Measurements from ENCODE around the gene VTA1.
A peak's percentile ranks its signal among the peaks of the same experiment; 100 is the strongest.
"Not testable (repeated sequence)": the region's sequence is repeated elsewhere in the genome, so short reads cannot be mapped to it uniquely, and the experiment has no call there.

The VTA1 gene, protein sequence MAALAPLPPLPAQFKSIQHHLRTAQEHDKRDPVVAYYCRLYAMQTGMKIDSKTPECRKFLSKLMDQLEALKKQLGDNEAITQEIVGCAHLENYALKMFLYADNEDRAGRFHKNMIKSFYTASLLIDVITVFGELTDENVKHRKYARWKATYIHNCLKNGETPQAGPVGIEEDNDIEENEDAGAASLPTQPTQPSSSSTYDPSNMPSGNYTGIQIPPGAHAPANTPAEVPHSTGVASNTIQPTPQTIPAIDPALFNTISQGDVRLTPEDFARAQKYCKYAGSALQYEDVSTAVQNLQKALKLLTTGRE

GRCh38 chr6:142146828-142147662 is at the start of gene VTA1, which contains the start of gene NMBR:
VTA1 (plus strand) TSS chr6:142147263; CDS start chr6:142147288, 25 bp downstream.
NMBR (minus strand) TSS chr6:142147122; CDS start chr6:142088658, 58,464 bp downstream.
- H3K9ac ChIP-seq (ENCODE audit: low read length), result peak within 1 kb of the TSS; percentile 75
- peaks cover 13% of the 10 kb centered on the region for H3K4me1 ChIP-seq (ENCODE audit: insufficient read depth, low read length)
- H3K27me3 ChIP-seq (ENCODE audit: control insufficient read depth in 1 of 2, insufficient read depth in 2 of 2, low read length in 2 of 2), result no peaks in the 10 kb centered on the region
- peak within 1 kb of the TSS; percentile 73 to 78 for H3K4me3 ChIP-seq (ENCODE audit: low read depth in 1 of 2, low read length in 2 of 2)
- no peaks in the 10 kb centered on the region for H3K9me3 ChIP-seq (ENCODE audit: low read length)
- H3K27ac ChIP-seq (ENCODE audit: low read depth, low read length), result peak within 1 kb of the TSS; percentile 69
- no peaks in the 10 kb centered on the region for H3K36me3 ChIP-seq (ENCODE audit: insufficient read depth, low read length)

DNA sequence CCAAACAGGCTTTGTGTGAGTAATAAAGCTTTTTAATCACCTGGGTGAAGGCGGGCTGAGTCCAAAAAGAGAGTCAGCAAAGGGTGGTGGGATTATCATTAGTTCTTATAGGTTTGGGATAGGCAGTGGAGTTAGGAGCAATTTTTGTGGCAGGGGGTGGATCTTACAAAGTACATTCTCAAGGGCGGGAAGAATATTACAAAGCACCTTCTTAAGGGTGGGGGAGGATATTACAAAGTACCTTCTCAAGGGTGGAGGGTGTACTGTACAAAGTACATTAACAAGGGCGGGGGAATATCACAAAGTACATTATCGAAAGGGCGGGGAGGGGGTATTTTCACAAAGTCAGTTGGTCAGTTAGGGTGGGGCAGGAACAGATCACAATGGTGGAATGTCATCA is 42.2 kb upstream of the VTA1 start:
- not testable (repeated sequence) for H3K9ac ChIP-seq (ENCODE audit: low read length); H3K27me3 ChIP-seq (ENCODE audit: control insufficient read depth in 1 of 2, insufficient read depth in 2 of 2, low read length in 2 of 2); H3K36me3 ChIP-seq (ENCODE audit: insufficient read depth, low read length); H3K27ac ChIP-seq (ENCODE audit: low read depth, low read length); H3K4me3 ChIP-seq (ENCODE audit: low read depth in 1 of 2, low read length in 2 of 2); H3K9me3 ChIP-seq (ENCODE audit: low read length); H3K4me1 ChIP-seq (ENCODE audit: insufficient read depth, low read length)

GRCh38 chr6:142110820-142111219 is 36.2 kb upstream of the VTA1 start:
- not testable (repeated sequence) for H3K9ac ChIP-seq (ENCODE audit: low read length)

GRCh38 chr6:142112451-142113061 is 34.5 kb upstream of the VTA1 start:
- Histone ChIP-seq H3K27ac (ENCODE audit: low read depth, low read length) (no peak overlapping the region), H3K4me1 (ENCODE audit: insufficient read depth, low read length) (no peaks in the 10 kb centered on the region), H3K9me3 (ENCODE audit: low read length) (no peaks in the 10 kb centered on the region), H3K27me3 (ENCODE audit: control insufficient read depth in 1 of 2, insufficient read depth in 2 of 2, low read length in 2 of 2) (no peaks in the 10 kb centered on the region), H3K4me3 (ENCODE audit: low read depth in 1 of 2, low read length in 2 of 2) (no peak overlapping the region), H3K36me3 (ENCODE audit: insufficient read depth, low read length) (no peaks in the 10 kb centered on the region), H3K9ac (ENCODE audit: low read length) (no peak overlapping the region)

More at GRCh38 chr6:142110820-142111219, 36.2 kb upstream of the VTA1 start:
- not testable (repeated sequence) for H3K27ac ChIP-seq (ENCODE audit: low read depth, low read length); H3K36me3 ChIP-seq (ENCODE audit: insufficient read depth, low read length); H3K4me1 ChIP-seq (ENCODE audit: insufficient read depth, low read length); H3K4me3 ChIP-seq (ENCODE audit: low read depth in 1 of 2, low read length in 2 of 2); H3K27me3 ChIP-seq (ENCODE audit: control insufficient read depth in 1 of 2, insufficient read depth in 2 of 2, low read length in 2 of 2); H3K9me3 ChIP-seq (ENCODE audit: low read length)

GRCh38 chr6:142117366-142117765 is 29.7 kb upstream of the VTA1 start:
- no peaks in the 10 kb centered on the region for H3K9me3 ChIP-seq (ENCODE audit: low read length)
- no peak overlapping the region for H3K9ac ChIP-seq (ENCODE audit: low read length)
- H3K4me3 ChIP-seq (ENCODE audit: low read depth in 1 of 2, low read length in 2 of 2), result no peak overlapping the region
- H3K36me3 ChIP-seq (ENCODE audit: insufficient read depth, low read length), result no peaks in the 10 kb centered on the region
- no peak overlapping the region for H3K27ac ChIP-seq (ENCODE audit: low read depth, low read length)
- no peaks in the 10 kb centered on the region for H3K27me3 ChIP-seq (ENCODE audit: control insufficient read depth in 1 of 2, insufficient read depth in 2 of 2, low read length in 2 of 2)
- H3K4me1 ChIP-seq (ENCODE audit: insufficient read depth, low read length), result no peaks in the 10 kb centered on the region

DNA sequence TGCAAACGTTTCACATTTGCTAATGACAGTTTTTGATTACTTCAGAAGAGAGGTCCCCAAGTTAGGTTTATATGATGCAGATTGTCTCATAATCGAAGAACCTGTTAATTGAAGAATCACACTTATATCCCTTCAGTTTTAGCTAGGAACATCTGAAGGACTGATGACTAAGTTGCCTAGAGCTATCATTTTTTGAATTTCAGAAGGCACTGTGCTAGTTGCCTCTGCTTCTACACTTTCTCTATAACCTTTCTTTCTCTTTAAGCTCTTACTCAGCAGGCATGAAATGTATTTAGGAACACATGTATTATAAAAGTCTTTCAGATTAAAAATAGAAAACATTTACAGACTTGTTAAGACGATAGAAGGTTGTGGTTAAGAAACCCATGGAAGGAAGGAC is 28.7 kb upstream of the VTA1 start:
- Histone ChIP-seq H3K27ac (ENCODE audit: low read depth, low read length) (no peak overlapping the region), H3K27me3 (ENCODE audit: control insufficient read depth in 1 of 2, insufficient read depth in 2 of 2, low read length in 2 of 2) (no peaks in the 10 kb centered on the region), H3K9ac (ENCODE audit: low read length) (no peak overlapping the region), H3K4me3 (ENCODE audit: low read depth in 1 of 2, low read length in 2 of 2) (no peak overlapping the region), H3K9me3 (ENCODE audit: low read length) (no peaks in the 10 kb centered on the region), H3K36me3 (ENCODE audit: insufficient read depth, low read length) (no peaks in the 10 kb centered on the region), H3K4me1 (ENCODE audit: insufficient read depth, low read length) (no peaks in the 10 kb centered on the region)

DNA sequence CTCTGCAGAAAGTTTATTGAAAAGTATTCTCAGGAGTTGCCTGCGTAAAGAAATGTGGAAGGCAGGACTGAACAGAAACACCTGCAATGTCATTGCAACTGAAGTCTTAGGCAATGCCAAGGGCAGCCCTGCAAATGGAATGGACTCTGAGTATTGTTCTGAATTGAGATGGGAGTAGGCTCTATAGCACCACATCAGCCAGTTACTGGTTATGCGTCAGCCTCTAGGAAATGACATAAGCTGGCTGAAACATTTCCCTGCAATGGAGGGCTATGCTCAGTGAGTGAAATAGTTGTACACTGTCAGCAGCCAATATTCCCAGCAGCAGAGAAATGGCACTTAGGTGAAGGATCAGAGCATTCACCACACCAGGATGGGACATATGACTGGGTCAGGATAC is 28.1 kb upstream of the VTA1 start:
- no peaks in the 10 kb centered on the region for H3K4me1 ChIP-seq (ENCODE audit: insufficient read depth, low read length)
- no peaks in the 10 kb centered on the region for H3K9me3 ChIP-seq (ENCODE audit: low read length)
- H3K27ac ChIP-seq (ENCODE audit: low read depth, low read length), result no peak overlapping the region
- no peak overlapping the region for H3K4me3 ChIP-seq (ENCODE audit: low read depth in 1 of 2, low read length in 2 of 2)
- no peaks in the 10 kb centered on the region for H3K27me3 ChIP-seq (ENCODE audit: control insufficient read depth in 1 of 2, insufficient read depth in 2 of 2, low read length in 2 of 2)
- no peaks in the 10 kb centered on the region for H3K36me3 ChIP-seq (ENCODE audit: insufficient read depth, low read length)
- H3K9ac ChIP-seq (ENCODE audit: low read length), result no peak overlapping the region

DNA sequence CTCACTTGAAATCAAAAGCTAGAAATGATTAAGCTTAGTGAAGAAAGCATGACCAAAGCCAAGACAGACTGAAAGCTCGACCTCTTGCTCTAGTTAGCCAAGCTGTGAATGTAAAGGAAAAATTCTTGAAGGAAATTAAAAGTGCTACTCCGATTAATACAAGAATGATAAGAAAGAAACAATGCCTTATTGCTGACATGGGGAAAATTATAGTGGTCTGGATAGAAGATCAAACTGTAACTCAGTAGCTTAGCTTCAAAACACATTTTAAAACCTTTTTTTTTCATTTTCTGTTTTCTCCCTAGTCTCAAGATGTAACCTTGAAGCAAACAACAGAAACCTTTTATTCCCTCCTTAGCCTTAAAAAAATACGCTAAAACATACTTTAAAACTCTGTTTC is 25.7 kb upstream of the VTA1 start:
- Histone ChIP-seq H3K4me3 (ENCODE audit: low read depth in 1 of 2, low read length in 2 of 2) (no peak overlapping the region), H3K4me1 (ENCODE audit: insufficient read depth, low read length) (no peaks in the 10 kb centered on the region), H3K36me3 (ENCODE audit: insufficient read depth, low read length) (no peaks in the 10 kb centered on the region), H3K27me3 (ENCODE audit: control insufficient read depth in 1 of 2, insufficient read depth in 2 of 2, low read length in 2 of 2) (no peaks in the 10 kb centered on the region), H3K9ac (ENCODE audit: low read length) (no peak overlapping the region), H3K9me3 (ENCODE audit: low read length) (no peaks in the 10 kb centered on the region), H3K27ac (ENCODE audit: low read depth, low read length) (no peak overlapping the region)

- Histone ChIP-seq H3K27ac (ENCODE audit: low read depth, low read length) (no peak overlapping the region), H3K36me3 (ENCODE audit: insufficient read depth, low read length) (no peaks in the 10 kb centered on the region), H3K27me3 (ENCODE audit: control insufficient read depth in 1 of 2, insufficient read depth in 2 of 2, low read length in 2 of 2) (no peaks in the 10 kb centered on the region), H3K4me3 (ENCODE audit: low read depth in 1 of 2, low read length in 2 of 2) (no peak overlapping the region), H3K9me3 (ENCODE audit: low read length) (no peaks in the 10 kb centered on the region), H3K4me1 (ENCODE audit: insufficient read depth, low read length) (no peaks in the 10 kb centered on the region), H3K9ac (ENCODE audit: low read length) (no peak overlapping the region)
These were observed 16.2 kb upstream of the VTA1 start for GRCh38 chr6:142130814-142131213.

DNA sequence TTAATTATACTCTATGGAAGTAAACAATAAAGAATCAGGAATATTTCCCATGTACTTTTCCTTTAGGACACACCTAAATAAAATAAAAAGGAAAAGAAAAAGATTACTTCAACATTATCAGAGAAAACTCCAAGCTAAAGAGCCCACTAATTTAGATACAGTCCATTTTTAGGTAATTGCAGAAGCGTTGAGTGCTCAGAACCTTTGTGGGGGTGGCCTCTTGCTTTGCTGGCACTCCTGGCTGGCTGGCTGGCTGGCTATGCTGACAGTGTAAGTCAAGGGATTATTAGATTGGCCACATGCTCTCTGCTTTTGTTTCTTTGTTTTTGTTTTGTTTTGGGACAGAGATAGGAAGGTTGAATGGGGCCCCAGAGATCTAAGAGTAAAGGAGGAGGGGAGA is 14.4 kb upstream of the VTA1 start, which contains the start of gene GJE1:
TSS of gene GJE1 (plus strand) at position 301 of the 400 bp plus-strand sequence. CDS start 234 bp downstream, outside the sequence.
- Histone ChIP-seq H3K27ac (ENCODE audit: low read depth, low read length) (no peak within 1 kb of the TSS), H3K9me3 (ENCODE audit: low read length) (no peaks in the 10 kb centered on the region), H3K4me1 (ENCODE audit: insufficient read depth, low read length) (no peaks in the 10 kb centered on the region), H3K4me3 (ENCODE audit: low read depth in 1 of 2, low read length in 2 of 2) (no peak within 1 kb of the TSS), H3K27me3 (ENCODE audit: control insufficient read depth in 1 of 2, insufficient read depth in 2 of 2, low read length in 2 of 2) (no peaks in the 10 kb centered on the region), H3K9ac (ENCODE audit: low read length) (no peak within 1 kb of the TSS), H3K36me3 (ENCODE audit: insufficient read depth, low read length) (no peaks in the 10 kb centered on the region)

GRCh38 chr6:142138876-142139275 is 8.2 kb upstream of the VTA1 start:
- no peaks in the 10 kb centered on the region for H3K9me3 ChIP-seq (ENCODE audit: low read length)
- no peaks in the 10 kb centered on the region for H3K27me3 ChIP-seq (ENCODE audit: control insufficient read depth in 1 of 2, insufficient read depth in 2 of 2, low read length in 2 of 2)
- H3K9ac ChIP-seq (ENCODE audit: low read length), result no peak overlapping the region
- H3K4me1 ChIP-seq (ENCODE audit: insufficient read depth, low read length), result no peaks in the 10 kb centered on the region
- no peaks in the 10 kb centered on the region for H3K36me3 ChIP-seq (ENCODE audit: insufficient read depth, low read length)
- no peak overlapping the region for H3K27ac ChIP-seq (ENCODE audit: low read depth, low read length)
- H3K4me3 ChIP-seq (ENCODE audit: low read depth in 1 of 2, low read length in 2 of 2), result no peak overlapping the region
